Measurements from ENCODE around the gene KCNK18.

The KCNK18 gene

DNA sequence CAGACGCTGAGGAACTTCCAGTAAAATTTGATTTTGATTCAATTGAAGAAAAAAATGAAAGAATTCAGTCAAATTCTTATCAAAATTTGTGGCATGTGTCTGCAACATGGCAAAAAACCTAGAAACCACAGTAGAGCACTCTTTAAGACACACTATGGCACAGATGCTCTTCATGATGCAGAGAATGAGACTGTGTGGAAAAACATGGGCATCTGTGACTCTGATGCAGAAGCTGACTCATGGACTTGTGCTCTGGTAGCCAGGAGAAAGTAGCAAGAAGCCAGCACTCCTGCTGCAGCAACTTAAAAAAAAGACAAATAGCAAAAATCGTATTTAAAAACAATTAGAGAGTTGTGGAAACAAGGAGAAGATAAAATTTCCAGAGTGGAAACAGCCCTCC is 8.9 kb upstream of the KCNK18 start:
- TF ChIP-seq POLR2AphosphoS5 (IDR thresholded peaks at IDR 0.05; ENCODE audit: low read depth, low read length) = no peak
- no peak for TF ChIP-seq SIN3A (IDR thresholded peaks at IDR 0.05; ENCODE audit: borderline replicate concordance, insufficient read depth, low read length)
- TF ChIP-seq, protein P1, sequence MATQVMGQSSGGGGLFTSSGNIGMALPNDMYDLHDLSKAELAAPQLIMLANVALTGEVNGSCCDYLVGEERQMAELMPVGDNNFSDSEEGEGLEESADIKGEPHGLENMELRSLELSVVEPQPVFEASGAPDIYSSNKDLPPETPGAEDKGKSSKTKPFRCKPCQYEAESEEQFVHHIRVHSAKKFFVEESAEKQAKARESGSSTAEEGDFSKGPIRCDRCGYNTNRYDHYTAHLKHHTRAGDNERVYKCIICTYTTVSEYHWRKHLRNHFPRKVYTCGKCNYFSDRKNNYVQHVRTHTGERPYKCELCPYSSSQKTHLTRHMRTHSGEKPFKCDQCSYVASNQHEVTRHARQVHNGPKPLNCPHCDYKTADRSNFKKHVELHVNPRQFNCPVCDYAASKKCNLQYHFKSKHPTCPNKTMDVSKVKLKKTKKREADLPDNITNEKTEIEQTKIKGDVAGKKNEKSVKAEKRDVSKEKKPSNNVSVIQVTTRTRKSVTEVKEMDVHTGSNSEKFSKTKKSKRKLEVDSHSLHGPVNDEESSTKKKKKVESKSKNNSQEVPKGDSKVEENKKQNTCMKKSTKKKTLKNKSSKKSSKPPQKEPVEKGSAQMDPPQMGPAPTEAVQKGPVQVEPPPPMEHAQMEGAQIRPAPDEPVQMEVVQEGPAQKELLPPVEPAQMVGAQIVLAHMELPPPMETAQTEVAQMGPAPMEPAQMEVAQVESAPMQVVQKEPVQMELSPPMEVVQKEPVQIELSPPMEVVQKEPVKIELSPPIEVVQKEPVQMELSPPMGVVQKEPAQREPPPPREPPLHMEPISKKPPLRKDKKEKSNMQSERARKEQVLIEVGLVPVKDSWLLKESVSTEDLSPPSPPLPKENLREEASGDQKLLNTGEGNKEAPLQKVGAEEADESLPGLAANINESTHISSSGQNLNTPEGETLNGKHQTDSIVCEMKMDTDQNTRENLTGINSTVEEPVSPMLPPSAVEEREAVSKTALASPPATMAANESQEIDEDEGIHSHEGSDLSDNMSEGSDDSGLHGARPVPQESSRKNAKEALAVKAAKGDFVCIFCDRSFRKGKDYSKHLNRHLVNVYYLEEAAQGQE (IDR thresholded peaks at IDR 0.05; ENCODE audit: insufficient read depth in 1 of 2, low read depth in 2 of 2, low read length in 2 of 2) = no peak
- no peak for TF ChIP-seq TAF1 (IDR thresholded peaks at IDR 0.05; ENCODE audit: borderline replicate concordance, insufficient read depth, low read length)
- no peak for TF ChIP-seq FOXP2 (optimal IDR thresholded peaks at IDR 0.05; ENCODE audit: borderline replicate concordance, extremely low read depth, extremely low read length, insufficient read depth)

DNA sequence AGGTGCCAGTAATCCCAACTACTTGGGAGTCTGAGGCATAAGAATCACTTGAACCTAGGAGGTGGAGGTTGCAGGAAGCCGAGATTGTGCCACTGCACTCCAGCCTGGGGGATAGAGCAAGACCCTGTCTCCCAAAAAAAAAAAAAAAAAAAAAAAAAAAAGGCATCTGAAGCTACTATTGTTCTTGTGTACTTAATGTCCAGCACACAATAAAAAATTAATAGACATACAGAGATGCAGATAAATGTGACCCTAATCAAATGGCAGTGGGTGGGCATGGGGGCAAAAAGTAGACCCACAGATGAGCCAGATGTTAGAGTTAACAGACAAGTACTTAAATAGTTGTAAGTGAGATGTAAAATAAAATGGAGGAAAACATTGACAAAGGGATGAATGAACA is 7.7 kb upstream of the KCNK18 start:
- TF ChIP-seq, protein P1 (IDR thresholded peaks at IDR 0.05; ENCODE audit: insufficient read depth in 1 of 2, low read depth in 2 of 2, low read length in 2 of 2) = no peak

DNA sequence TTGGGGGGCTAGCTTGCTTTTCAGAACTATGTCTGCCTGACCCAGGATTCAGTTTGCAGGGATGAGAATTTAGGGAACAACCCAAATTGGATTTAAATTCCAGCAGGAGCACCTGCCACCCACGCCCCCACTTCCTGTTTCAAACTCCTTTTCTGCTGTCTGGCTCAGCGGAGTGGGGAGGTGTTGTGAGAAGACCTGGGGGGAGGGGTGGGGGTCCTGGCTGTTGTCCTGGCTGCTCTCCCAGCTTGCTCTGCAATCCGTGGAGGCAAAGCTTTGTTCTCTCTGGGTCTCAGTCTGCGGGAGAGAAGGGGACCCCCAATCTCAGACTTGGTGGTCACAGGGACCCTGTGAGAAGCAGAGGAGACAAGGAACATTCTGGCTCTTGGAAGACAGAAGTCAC is 799 bp downstream of the KCNK18 start:
- no peak for TF ChIP-seq POLR2AphosphoS5 (IDR thresholded peaks at IDR 0.05; ENCODE audit: low read depth, low read length)
- TF ChIP-seq SIN3A (IDR thresholded peaks at IDR 0.05; ENCODE audit: borderline replicate concordance, insufficient read depth, low read length) = no peak
- TF ChIP-seq, protein P1 (IDR thresholded peaks at IDR 0.05; ENCODE audit: insufficient read depth in 1 of 2, low read depth in 2 of 2, low read length in 2 of 2) = no peak
- TF ChIP-seq FOXP2 (optimal IDR thresholded peaks at IDR 0.05; ENCODE audit: borderline replicate concordance, extremely low read depth, extremely low read length, insufficient read depth) = no peak
- TF ChIP-seq TAF1 (IDR thresholded peaks at IDR 0.05; ENCODE audit: borderline replicate concordance, insufficient read depth, low read length) = no peak

DNA sequence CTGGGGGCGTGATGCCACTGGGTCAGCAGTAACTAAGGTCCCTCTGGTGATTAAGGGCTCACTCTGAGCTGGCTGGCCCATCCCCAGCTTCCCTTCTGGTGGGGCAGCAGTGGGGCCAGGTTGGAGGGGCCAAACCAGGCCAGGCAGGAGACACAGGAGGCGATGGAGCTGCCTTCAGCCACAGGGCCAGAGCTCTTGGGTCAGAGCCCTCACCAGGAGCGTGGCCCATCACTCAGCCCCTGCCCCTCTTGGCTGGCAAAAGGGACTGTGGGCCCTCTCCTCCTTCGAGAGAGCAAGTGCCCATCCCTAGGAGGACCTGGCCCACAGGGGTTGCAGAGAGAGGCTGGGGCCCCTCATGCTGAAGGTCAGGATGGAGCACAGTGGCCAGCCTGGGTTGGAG is 4.5 kb downstream of the KCNK18 start:
- no peak for TF ChIP-seq TAF1 (IDR thresholded peaks at IDR 0.05; ENCODE audit: borderline replicate concordance, insufficient read depth, low read length)
- TF ChIP-seq, protein P1 (IDR thresholded peaks at IDR 0.05; ENCODE audit: insufficient read depth in 1 of 2, low read depth in 2 of 2, low read length in 2 of 2) = no peak
- TF ChIP-seq POLR2AphosphoS5 (IDR thresholded peaks at IDR 0.05; ENCODE audit: low read depth, low read length) = no peak
- TF ChIP-seq FOXP2 (optimal IDR thresholded peaks at IDR 0.05; ENCODE audit: borderline replicate concordance, extremely low read depth, extremely low read length, insufficient read depth) = no peak
- TF ChIP-seq SIN3A (IDR thresholded peaks at IDR 0.05; ENCODE audit: borderline replicate concordance, insufficient read depth, low read length) = no peak

DNA sequence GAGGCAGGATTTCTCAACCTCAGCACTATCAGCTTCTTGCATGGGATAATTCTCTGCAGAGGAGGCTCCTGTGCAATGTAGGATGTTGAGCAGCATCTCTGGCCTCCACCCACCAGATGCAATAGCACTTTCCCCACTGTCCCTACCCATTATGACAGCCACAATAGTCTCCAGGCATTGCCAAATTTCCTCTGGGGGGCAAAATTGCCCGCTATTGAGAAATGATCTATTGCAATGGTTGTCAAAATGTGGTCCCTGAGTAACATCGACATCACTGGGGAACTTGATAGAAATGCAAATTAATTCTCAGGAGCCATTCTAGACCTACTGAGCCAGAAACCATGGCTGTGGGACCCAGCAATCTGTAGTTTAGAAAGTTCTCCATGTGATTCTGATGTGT is 7.0 kb downstream of the KCNK18 start:
- TF ChIP-seq POLR2AphosphoS5 (IDR thresholded peaks at IDR 0.05; ENCODE audit: low read depth, low read length) (no peak), SIN3A (IDR thresholded peaks at IDR 0.05; ENCODE audit: borderline replicate concordance, insufficient read depth, low read length) (no peak), TAF1 (IDR thresholded peaks at IDR 0.05; ENCODE audit: borderline replicate concordance, insufficient read depth, low read length) (no peak), FOXP2 (optimal IDR thresholded peaks at IDR 0.05; ENCODE audit: borderline replicate concordance, extremely low read depth, extremely low read length, insufficient read depth) (no peak)
- TF ChIP-seq, protein P1 (IDR thresholded peaks at IDR 0.05; ENCODE audit: insufficient read depth in 1 of 2, low read depth in 2 of 2, low read length in 2 of 2) = no peak
